Progenitor cell of endocrine pancreas (in vitro differentiated cells): ENCODE measurements around the gene EAF1. TPM values are rescaled to one million over a fixed set of nuclear protein-coding genes. Genes with fewer than 3 reads are reported as not detected.

Experiments
- DNase-seq: peaks from one replicate; pipeline ENCODE4 v3.0.0; 2021; ENCODE audit warnings: low spot score; ENCODE audit not compliant: unreplicated experiment
- H3K27ac Mint-ChIP-seq: 2 replicates; pipeline ENCODE4 v1.8.0; 2021; ENCODE audit warnings: mild to moderate bottlenecking, moderate library complexity, mixed read lengths
- H3K27me3 Mint-ChIP-seq: 2 replicates; pipeline ENCODE4 v1.8.0; 2021; ENCODE audit warnings: mixed read lengths
- H3K36me3 Mint-ChIP-seq: 2 replicates; pipeline ENCODE4 v1.8.0; 2022; ENCODE audit warnings: mixed read lengths; ENCODE audit not compliant: insufficient read depth
- H3K4me1 Mint-ChIP-seq: 2 replicates; pipeline ENCODE4 v1.8.0; 2021; ENCODE audit warnings: low read depth, mixed read lengths
- H3K4me3 Mint-ChIP-seq: 2 replicates; pipeline ENCODE4 v1.8.0; 2021; ENCODE audit warnings: low read depth, mild to moderate bottlenecking, moderate library complexity, mixed read lengths
- H3K9me3 Mint-ChIP-seq: 2 replicates; pipeline ENCODE4 v1.8.0; 2021; ENCODE audit warnings: low read depth, mixed read lengths
- CTCF ChIP-seq: fragments of 200-600 bp; sonication (generic); IDR thresholded peaks from one replicate; pipeline ENCODE4 v1.5.0; 2021; ENCODE audit warnings: antibody characterized with exemption, mild to moderate bottlenecking; ENCODE audit not compliant: unreplicated experiment
- long read RNA-seq: library from polyadenylated mRNA; unstranded; transcript quantifications from one replicate; pipeline ENCODE4 v2.0.0, GENCODE V29; 2020
- total RNA-seq: library from RNA; stranded (reverse); gene quantifications from 2 replicates; pipeline ENCODE4 v1.2.1, GENCODE V29; 2021

The EAF1 gene
- total RNA-seq, result 28.2 TPM in 2 replicates
- long read RNA-seq, full-length matches to known transcripts, result 38 of 67 reads
- long read RNA-seq, partial matches to known transcripts, result 8 of 67 reads
- long read RNA-seq, other reads (novel, unspliced or antisense), result 21 of 67 reads

- peak within 1 kb of the TSS; percentile 95 for H3K4me3 Mint-ChIP-seq
- no peaks in the 10 kb centered on the region for H3K27me3 Mint-ChIP-seq
- no peaks in the 10 kb centered on the region for H3K9me3 Mint-ChIP-seq
- TF ChIP-seq CTCF, result peak; percentile 43
- H3K36me3 Mint-ChIP-seq, result peaks cover 10% of the 10 kb centered on the region
- peaks cover 30% of the 10 kb centered on the region for H3K4me1 Mint-ChIP-seq
- peak within 1 kb of the TSS; percentile 95 for H3K27ac Mint-ChIP-seq
- peak; percentile 48 for DNase-seq
Observed at GRCh38 chr3:15427182-15427880, at the start of gene EAF1, which contains the start of gene METTL6. Gene EAF1, plus strand, starts transcription at chr3:15427598. Its CDS starts 182 bp downstream, at chr3:15427780. Gene METTL6, minus strand, starts transcription at chr3:15427544. Its CDS starts 1,033 bp downstream, at chr3:15426511.

GRCh38 chr3:15377961-15378791 lies 49.2 kb upstream of the EAF1 start:
- Mint-ChIP-seq H3K9me3 (no peaks in the 10 kb centered on the region), H3K27me3 (no peaks in the 10 kb centered on the region), H3K4me1 (peaks cover 3% of the 10 kb centered on the region), H3K36me3 (no peaks in the 10 kb centered on the region), H3K4me3 (peak overlapping the region; percentile 55), H3K27ac (peak overlapping the region; percentile 88)
- TF ChIP-seq CTCF, result peak; percentile 86
- DNase-seq, result peak; percentile 80

GRCh38 chr3:15380980-15381890 lies 46.2 kb upstream of the EAF1 start:
- H3K4me1 Mint-ChIP-seq, result peaks cover 3% of the 10 kb centered on the region
- no peak for TF ChIP-seq CTCF
- no peak overlapping the region for H3K4me3 Mint-ChIP-seq
- H3K9me3 Mint-ChIP-seq, result peaks cover 4% of the 10 kb centered on the region
- no peak overlapping the region for H3K27ac Mint-ChIP-seq
- DNase-seq, result no peak
- no peaks in the 10 kb centered on the region for H3K27me3 Mint-ChIP-seq
- no peaks in the 10 kb centered on the region for H3K36me3 Mint-ChIP-seq

- H3K27ac Mint-ChIP-seq, result no peak overlapping the region
- DNase-seq, result no peak
- H3K4me3 Mint-ChIP-seq, result no peak overlapping the region
- peaks cover 4% of the 10 kb centered on the region for H3K9me3 Mint-ChIP-seq
- H3K36me3 Mint-ChIP-seq, result no peaks in the 10 kb centered on the region
- TF ChIP-seq CTCF, result no peak
- H3K27me3 Mint-ChIP-seq, result no peaks in the 10 kb centered on the region
- H3K4me1 Mint-ChIP-seq, result peaks cover 3% of the 10 kb centered on the region
Observed at GRCh38 chr3:15382405-15382923, 44.9 kb upstream of the EAF1 start.
